Lower leg skin (tissue), 3 donors: ENCODE data around the gene S1PR1.

Source experiments
- POLR2A ChIP-seq, 2 donors: fragments of 450-650 bp; IDR thresholded peaks; one replicate each; pipeline ENCODE4 v1.6.1; 2016 to 2017; ENCODE audit warnings: antibody characterized with exemption in 2 of 2, mild to moderate bottlenecking in 1 of 2, moderate library complexity in 1 of 2
- TF ChIP-seq, protein P1 (sequence below), 3 donors: fragments of 450-650 bp; IDR thresholded peaks; one replicate each; pipeline ENCODE4 v1.5.1; 2016; ENCODE audit warnings: antibody characterized with exemption in 3 of 3, mild to moderate bottlenecking in 3 of 3, moderate library complexity in 2 of 3

GRCh38 chr1:101207891-101208290 lies 28.9 kb upstream of the S1PR1 start:
- TF ChIP-seq, protein P1, sequence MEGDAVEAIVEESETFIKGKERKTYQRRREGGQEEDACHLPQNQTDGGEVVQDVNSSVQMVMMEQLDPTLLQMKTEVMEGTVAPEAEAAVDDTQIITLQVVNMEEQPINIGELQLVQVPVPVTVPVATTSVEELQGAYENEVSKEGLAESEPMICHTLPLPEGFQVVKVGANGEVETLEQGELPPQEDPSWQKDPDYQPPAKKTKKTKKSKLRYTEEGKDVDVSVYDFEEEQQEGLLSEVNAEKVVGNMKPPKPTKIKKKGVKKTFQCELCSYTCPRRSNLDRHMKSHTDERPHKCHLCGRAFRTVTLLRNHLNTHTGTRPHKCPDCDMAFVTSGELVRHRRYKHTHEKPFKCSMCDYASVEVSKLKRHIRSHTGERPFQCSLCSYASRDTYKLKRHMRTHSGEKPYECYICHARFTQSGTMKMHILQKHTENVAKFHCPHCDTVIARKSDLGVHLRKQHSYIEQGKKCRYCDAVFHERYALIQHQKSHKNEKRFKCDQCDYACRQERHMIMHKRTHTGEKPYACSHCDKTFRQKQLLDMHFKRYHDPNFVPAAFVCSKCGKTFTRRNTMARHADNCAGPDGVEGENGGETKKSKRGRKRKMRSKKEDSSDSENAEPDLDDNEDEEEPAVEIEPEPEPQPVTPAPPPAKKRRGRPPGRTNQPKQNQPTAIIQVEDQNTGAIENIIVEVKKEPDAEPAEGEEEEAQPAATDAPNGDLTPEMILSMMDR (IDR thresholded peaks at IDR 0.05), result no peak
- TF ChIP-seq POLR2A (IDR thresholded peaks at IDR 0.05), result no peak
